H1 (cell line): ENCODE data around the gene RPUSD4. TPM values are rescaled to one million over a fixed set of nuclear protein-coding genes. Genes with fewer than 3 reads are reported as not detected.

Experiments used
- EZH2 ChIP-seq: fragments of 200-600 bp; sonication (generic); IDR thresholded peaks from 2 replicates; pipeline ENCODE4 v1.7.1; 2012; ENCODE audit warnings: low read depth, mild to moderate bottlenecking, moderate library complexity, low read length, inconsistent platforms; ENCODE audit not compliant: severe bottlenecking
- JUND ChIP-seq: IDR thresholded peaks from 2 replicates; pipeline ENCODE4 v1.6.1; 2011; ENCODE audit warnings: mild to moderate bottlenecking, improper control_type of control experiment, low read length
- NRF1 ChIP-seq: IDR thresholded peaks from 2 replicates; pipeline ENCODE4 v1.6.1; 2011; ENCODE audit warnings: mild to moderate bottlenecking, low read depth, low read length, improper control_type of control experiment
- POLR2A ChIP-seq, 2 experiments: IDR thresholded peaks; 1 replicate in 1 of 2; 2 replicates in 1 of 2; pipeline ENCODE4 v1.6.1; 2011; ENCODE audit warnings: low read depth in 2 of 2, low read length in 2 of 2, mild to moderate bottlenecking in 2 of 2; ENCODE audit errors: control extremely low read depth in 1 of 2
- SAP30 ChIP-seq: fragments of 300-600 bp; sonication (generic); IDR thresholded peaks from 2 replicates; pipeline ENCODE4 v1.7.1; 2012; ENCODE audit warnings: low read length, moderate library complexity, mild to moderate bottlenecking, inconsistent platforms; ENCODE audit not compliant: insufficient read depth, insufficient replicate concordance
- SP2 ChIP-seq: IDR thresholded peaks from 2 replicates; pipeline ENCODE4 v1.6.1; 2012; ENCODE audit warnings: mild to moderate bottlenecking, low read length, inconsistent platforms
- polyA plus RNA-seq, 7 experiments: library from polyadenylated mRNA; depleted of rRNA in 3 of 7; stranded (reverse) in 5 of 7; unstranded in 2 of 7; fragments of >200 nt in 5 of 7; fragments of 200-250 nt in 2 of 7; gene quantifications; 1 replicate in 5 of 7; 2 replicates in 1 of 7; 4 replicates in 1 of 7; pipeline versions ENCODE4 v1.2.1 to v1.2.3, GENCODE V29; 2011 to 2013; ENCODE audit warnings: missing spikeins in 2 of 7, mixed read lengths in 2 of 7
- total RNA-seq: library from RNA; stranded (reverse); fragmentation: NEBNext Ultra II Directional; extraction: Animal tissue kit (Norgen Biotek cat#: 25700); gene quantifications from 2 replicates; pipeline ENCODE4 v1.2.1, GENCODE V29; 2021
- TF ChIP-seq, protein P1 (sequence below): IDR thresholded peaks from 2 replicates; pipeline ENCODE4 v1.6.1; 2012; ENCODE audit warnings: low read length, inconsistent platforms

Gene RPUSD4
- total and polyA plus RNA-seq, 2 of the 8 experiments (the other 6 are each of a cell fraction or from before 2014, with no cell fraction given) = 36.1 to 50.7 TPM

DNA sequence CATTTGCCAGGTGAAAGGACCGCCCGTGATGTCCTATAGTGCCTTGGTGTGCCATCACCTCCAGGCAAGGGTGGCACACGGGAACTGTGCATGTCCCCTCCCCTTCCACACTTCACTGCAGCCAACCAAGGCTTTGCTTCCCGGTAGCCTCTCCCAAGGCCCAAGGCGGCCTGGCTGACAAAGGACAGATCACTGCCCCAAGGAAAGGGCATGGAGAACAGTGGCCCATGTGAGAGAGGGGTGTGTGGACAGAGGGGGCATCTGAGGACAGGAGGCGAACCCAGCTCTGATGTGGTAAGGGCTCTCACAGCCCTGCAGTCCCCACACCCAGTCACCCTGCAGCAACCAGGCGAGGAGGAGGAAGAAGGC lies 50.4 kb downstream of the RPUSD4 start (continued):
- TF ChIP-seq, protein P1, sequence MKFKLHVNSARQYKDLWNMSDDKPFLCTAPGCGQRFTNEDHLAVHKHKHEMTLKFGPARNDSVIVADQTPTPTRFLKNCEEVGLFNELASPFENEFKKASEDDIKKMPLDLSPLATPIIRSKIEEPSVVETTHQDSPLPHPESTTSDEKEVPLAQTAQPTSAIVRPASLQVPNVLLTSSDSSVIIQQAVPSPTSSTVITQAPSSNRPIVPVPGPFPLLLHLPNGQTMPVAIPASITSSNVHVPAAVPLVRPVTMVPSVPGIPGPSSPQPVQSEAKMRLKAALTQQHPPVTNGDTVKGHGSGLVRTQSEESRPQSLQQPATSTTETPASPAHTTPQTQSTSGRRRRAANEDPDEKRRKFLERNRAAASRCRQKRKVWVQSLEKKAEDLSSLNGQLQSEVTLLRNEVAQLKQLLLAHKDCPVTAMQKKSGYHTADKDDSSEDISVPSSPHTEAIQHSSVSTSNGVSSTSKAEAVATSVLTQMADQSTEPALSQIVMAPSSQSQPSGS = no peak
- TF ChIP-seq SP2 = no peak
- no peak for TF ChIP-seq JUND
- TF ChIP-seq EZH2 = no peak
- TF ChIP-seq SAP30 = no peak
- TF ChIP-seq NRF1 = no peak
- TF ChIP-seq POLR2A (IDR thresholded peaks at IDR 0.05; ENCODE audit: control extremely low read depth in 1 of 2, low read depth in 2 of 2, low read length in 2 of 2) = no peak
- TF ChIP-seq, all 59 proteins: peak for 0
